Activated CD8-positive, alpha-beta memory T cell treated with anti-CD3 and anti-CD28 coated beads, Interleukin-2, amount 50 U/mL, for 4 hours (primary cell): ENCODE measurements around the gene HHAT.

Source experiments
- DNase-seq: peaks from one replicate; pipeline ENCODE4 v3.0.0-alpha.2; 2020

The HHAT gene

GRCh38 chr1:210616356-210616755 is 287.7 kb downstream of the HHAT start:
- DNase-seq, result no peak

GRCh38 chr1:210617293-210617692 is 288.6 kb downstream of the HHAT start:
- no peak for DNase-seq

GRCh38 chr1:210618369-210618768 is 289.7 kb downstream of the HHAT start:
- no peak for DNase-seq

- DNase-seq, result no peak
Measured at GRCh38 chr1:210620867-210621488, 292.3 kb downstream of the HHAT start.

DNA sequence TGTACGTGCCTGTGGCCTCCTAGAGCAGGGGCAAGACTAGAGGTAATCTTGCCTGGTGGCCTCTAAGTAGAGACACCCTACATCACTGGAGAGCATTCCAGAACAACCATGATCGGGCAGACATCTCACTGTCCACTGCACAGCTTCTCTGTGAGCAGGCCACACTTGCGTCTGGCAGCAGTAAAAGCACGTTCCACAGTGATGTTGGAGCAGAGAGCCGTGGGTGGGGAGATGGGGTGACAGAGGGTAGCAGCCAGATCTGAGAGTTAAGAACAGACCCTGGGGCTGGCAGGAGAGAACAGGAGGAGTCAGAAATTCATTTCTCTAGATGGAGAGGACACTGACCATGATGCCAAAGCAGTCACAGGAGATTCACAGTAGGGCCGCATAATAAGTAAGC is 293.0 kb downstream of the HHAT start:
- DNase-seq, result no peak

DNA sequence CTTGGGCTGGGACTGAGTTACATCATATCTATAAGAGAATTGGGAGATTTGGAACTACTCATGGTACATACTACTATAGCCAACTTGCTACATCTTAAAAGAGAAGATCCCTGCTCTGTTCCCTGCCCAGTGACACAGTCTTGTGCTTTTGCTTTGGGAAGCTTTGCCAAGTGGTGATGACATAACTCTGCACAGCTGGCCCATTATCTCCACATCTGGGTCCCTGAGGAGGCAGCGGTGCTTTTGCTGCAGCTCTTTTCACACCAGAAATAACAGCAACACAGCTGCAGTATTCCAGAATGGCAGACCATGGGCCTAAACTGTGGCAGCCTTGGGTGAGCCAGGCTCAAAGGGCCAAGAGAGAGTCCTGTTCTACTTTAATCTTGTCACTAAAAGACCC is 296.0 kb downstream of the HHAT start:
- no peak for DNase-seq

- no peak for DNase-seq
Measured at GRCh38 chr1:210625715-210626114, 297.0 kb downstream of the HHAT start.

DNA sequence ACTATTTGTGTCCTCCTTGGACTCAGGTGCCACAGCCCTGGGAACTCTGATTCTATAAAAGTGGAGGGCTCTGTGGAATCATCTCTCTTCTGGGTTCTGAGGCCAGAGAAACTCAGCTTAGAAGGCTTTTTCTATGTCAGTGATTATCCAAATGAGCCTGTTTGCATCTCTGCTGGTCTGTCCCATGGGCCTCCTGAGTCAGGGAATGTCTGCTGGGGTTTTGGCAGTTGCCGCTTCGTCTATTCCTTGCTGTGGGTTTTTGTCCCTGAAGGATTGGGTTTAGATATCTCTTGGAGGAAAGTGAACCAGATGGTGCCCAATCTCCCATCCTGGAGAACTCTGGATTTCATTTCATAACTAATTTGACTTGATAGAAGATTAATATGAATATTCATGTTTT is 297.6 kb downstream of the HHAT start:
- DNase-seq, result no peak

- no peak for DNase-seq
Measured at GRCh38 chr1:210627755-210628154, 299.1 kb downstream of the HHAT start.

DNA sequence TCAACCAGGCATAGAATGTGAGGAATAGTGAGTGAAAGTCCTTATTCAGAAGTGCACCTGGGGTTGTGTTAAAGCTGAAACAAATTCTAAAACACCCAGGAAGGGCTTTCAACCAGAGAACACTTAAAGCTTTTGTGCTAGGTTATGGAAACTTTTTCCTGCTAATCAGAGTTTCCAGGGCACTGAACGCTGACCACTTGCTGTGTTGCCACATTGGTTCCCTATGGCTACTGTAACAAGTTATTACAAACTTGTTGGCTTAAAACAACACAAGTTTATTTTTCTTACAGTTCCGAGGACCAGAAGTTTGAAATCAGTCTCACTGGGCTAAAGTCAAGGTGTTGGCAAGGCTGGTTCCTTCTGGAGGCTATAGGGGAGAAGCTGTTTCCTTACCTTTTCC is 300.6 kb downstream of the HHAT start:
- DNase-seq, result no peak

DNA sequence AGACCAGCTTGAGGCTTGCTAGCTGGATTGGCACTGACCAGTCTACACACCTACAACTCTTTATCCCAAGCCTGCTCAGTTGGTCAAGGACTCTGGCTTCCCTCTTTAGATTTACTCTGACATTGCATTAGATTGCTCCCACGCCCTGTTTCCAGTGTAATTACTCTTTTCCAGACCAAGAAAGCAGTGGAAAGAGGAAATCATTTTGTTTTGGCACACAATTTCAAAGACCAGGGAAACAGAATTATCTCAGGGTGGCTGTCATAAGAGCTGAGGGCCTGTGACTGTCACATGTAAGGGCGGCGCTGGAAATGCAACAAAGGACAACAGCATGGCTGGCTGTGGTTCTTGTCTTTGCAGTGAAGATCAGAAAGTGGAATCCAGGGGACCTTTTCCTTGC is 302.7 kb downstream of the HHAT start:
- no peak for DNase-seq

DNA sequence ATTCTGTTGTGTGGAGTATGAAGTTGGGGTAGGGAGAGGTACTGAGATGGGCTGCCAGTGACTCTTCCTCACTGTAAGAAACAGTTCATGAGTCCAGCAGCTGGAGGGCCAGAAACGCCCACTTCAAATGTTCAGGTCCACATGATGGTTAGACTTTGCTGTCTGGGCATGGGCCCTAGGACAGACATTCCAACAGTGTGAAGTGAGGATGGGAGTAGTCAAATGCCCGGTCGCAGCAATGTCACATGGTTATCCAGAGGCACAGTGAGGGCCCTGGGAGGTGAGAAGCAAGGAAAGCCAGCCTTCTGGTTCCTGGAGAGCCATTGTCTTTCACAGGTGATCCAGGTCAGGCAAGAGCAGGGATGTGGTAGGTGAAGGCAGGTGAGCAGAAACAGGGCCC is 304.4 kb downstream of the HHAT start:
- DNase-seq, result no peak

DNA sequence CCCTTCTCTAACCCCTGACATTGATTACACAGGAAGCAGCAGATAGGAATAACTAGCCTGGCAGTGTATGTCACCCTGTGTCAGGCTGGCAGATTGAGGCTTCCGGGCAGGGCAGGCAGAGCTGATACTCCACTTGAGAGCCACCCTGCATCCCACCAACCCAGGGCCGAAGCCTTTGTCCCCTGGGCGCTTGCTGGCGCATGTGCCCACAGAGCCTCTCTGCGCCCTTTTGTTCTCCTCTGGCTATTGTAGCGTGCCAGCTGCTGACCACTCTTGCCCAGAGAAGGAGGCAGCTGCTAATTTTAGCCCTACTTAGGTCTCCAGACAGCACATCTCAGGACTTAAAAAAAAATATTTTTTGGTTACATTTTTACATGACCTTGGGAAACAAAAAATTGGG is 304.9 kb downstream of the HHAT start:
- no peak for DNase-seq

DNA sequence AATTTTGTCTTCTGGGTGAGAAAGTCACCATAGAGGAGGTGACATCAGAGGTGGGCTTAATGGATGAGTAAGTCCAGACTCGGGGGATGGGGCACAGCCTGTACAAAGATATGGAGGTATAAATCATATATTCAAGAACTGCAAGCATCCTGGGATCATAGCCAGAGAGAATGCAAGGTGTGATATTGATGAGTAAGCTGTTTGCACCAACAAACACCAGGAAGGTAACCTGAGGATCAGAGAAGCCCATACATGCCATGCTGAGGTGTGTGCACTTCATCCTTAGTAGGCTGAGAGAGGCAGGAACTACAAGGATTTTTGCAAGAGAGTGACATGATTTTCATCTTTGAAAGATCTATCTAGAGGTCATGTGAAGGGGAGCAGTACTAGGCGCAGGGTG is 306.4 kb downstream of the HHAT start:
- DNase-seq, result no peak

DNA sequence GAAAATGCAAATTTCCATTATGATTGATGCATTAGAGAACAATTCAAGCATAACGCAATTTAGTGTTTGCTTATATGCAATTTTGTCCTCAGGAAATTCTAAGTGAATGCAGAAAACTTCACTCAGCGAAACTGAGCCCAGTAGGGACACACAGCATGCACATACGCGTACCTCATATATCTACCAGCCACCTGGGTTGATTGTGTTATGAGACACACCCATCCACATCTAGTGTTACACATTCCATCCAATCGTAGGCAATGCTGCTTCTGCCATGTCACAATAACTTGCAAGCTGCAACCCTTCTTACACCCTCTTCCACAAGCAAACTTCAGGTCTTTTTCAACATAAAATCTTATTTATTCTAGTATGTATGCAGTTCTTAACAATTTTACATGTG is 312.9 kb downstream of the HHAT start:
- no peak for DNase-seq

DNA sequence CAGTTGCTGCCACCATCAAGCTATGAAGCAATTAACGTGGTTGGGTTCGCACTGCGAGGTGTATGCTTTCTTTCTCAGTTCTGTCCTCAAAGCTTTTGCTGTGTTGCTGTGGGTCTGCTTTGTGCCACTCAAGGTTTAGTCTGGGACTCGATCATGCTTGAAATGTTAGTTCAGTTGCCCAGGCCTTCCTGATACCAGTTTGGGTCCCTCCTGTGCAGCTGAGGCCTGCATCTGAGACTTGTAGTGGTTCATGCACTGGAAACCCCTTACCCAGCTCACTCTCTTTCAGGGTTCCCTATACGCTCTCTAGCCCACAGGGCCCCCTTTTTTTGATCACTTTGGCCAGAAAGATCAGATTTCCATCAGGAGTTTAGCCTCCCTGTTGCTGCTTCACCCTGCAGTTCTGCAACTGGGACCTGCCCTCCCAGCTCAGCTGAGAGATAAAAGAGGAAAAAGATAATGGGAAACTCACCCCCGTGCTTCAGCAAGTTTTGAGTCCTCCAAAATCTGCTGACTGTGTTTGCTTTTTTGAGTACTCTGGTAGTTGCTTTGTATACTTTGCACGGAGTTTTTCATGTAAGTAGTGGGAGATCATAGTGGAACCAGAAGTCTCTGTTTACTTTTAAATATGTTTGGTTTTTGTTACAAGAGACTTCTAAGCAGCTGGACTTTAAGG is 317.0 kb downstream of the HHAT start:
- no peak for DNase-seq

DNA sequence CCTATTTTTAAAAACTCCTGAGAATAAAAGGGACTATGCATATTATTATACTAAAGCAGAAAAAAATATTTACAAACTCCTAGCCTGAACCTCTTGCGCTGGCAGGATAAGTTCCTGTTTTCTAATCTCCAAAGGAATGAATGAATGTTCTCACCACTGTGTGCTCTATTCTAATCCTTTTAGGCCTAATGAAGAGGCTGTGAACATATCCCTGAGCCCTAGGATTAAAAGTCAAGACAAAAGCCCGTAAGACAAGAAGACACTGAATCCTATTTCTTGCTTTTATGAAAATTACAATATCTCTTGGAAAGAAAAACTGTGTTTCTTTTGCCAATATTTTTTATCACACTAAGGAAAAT is 317.5 kb downstream of the HHAT start:
- no peak for DNase-seq

DNA sequence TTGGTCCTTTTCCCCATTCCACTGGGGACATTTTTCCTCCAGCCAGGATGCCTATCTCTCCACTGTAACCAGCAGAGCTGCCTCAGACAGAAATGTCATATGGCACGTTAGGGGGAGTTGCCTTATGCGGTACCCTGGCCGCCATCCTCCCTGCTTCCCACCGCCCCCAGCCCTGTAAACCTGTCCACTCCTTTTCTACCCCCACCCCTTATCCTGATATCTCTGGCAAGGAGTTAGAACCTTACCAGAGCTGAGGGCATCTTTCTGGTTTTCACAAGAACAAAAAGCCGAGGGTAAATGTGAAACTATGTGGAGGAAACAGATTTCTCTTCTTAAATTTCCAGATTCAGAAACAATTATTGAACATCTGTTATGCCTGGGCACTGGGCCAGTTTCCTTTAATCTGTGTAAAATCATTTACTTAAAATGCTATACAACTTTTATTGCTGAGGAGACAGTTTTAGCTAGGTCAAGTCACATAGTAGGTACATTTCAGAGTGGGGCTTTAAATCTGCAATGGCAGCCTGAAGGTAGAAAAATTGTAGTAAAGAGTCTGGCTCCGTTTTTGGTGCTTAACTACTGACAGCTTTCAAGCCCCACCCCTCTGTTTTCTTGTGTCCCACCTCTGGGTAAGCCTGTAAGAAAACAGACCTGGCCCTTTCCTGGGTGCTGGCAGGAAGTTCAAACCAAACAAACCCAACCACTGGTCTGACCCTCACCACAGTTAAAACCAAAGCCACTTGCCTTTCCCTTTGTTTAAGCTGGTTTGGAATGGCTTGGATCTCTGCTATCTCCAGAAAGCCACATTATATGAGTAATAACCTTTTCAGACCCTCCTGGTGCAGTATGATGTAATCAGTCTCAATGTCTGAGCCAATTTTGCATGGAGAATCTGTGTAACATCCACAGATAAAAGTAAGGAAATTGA is 319.0 kb downstream of the HHAT start:
- no peak for DNase-seq

GRCh38 chr1:210648588-210649269 is 320.0 kb downstream of the HHAT start:
- DNase-seq, result no peak

- no peak for DNase-seq
Measured at GRCh38 chr1:210650403-210650802, 321.7 kb downstream of the HHAT start.

- DNase-seq, result no peak
Measured at GRCh38 chr1:210652329-210652954, 323.7 kb downstream of the HHAT start.

- no peak for DNase-seq
Measured at GRCh38 chr1:210653771-210654170, 325.1 kb downstream of the HHAT start.
